Endothelial cell of umbilical vein (primary cell): ENCODE results near the gene S100A5. TPM values are rescaled to one million over a fixed set of nuclear protein-coding genes. Genes with fewer than 3 reads are reported as not detected.

ENCODE experiments used
- BruUV-seq: library from RNA; stranded (reverse); fragments of 400-500 nt; replicated peaks from 2 replicates; lab custom pipeline; 2021; lab: Mats Ljungman, UMichigan
- CTCF ChIA-PET: fragments of 300-600, 350-600 bp; sonication (Branson Sonifier 250); formaldehyde crosslinking; loops from one replicate; lab custom pipeline; 2021; ENCODE audit warnings: antibody characterized with exemption, inconsistent platforms; lab: Charles Lee
- POLR2A ChIA-PET: fragments of 300-600, 350-600 bp; sonication (Branson Sonifier 250); formaldehyde crosslinking; loops from one replicate; lab custom pipeline; 2021; ENCODE audit warnings: antibody characterized with exemption, inconsistent platforms; lab: Charles Lee
- DNase-seq: peaks from one replicate; pipeline ENCODE4 v3.0.0-alpha.2; 2011; ENCODE audit warnings: low read depth, low spot score
- FAIRE-seq: peaks from 2 replicates; lab custom pipeline; 2011; peaks lifted over from hg19 to GRCh38; lab: Jason Lieb, UNC
- H2AFZ ChIP-seq: 2 replicates; pipeline ENCODE4 v1.6.0; 2012; ENCODE audit warnings: low read depth, low read length, control low read depth, inconsistent platforms
- H3K27ac ChIP-seq: 2 replicates; pipeline ENCODE4 v1.5.1; 2011; ENCODE audit warnings: low read depth, mild to moderate bottlenecking, control low read depth, low read length, moderate library complexity; ENCODE audit not compliant: insufficient read depth
- H3K27me3 ChIP-seq, 2 experiments: 2 replicates each; pipeline versions ENCODE4 v1.6.0 to v1.6.1; 2011; ENCODE audit warnings: low read length in 2 of 2, mixed read lengths in 1 of 2; ENCODE audit not compliant: control insufficient read depth in 2 of 2, insufficient read depth in 2 of 2
- H3K36me3 ChIP-seq, 2 experiments: 2 replicates in 1 of 2; 3 replicates in 1 of 2; pipeline ENCODE4 v1.5.1; 2011; ENCODE audit warnings: low read length in 2 of 2, mild to moderate bottlenecking in 1 of 2, moderate library complexity in 1 of 2; ENCODE audit not compliant: control insufficient read depth in 2 of 2, insufficient read depth in 2 of 2; ENCODE audit errors: extremely low read depth in 1 of 2
- H3K4me1 ChIP-seq: 3 replicates; pipeline ENCODE4 v1.5.1; 2011; ENCODE audit warnings: mild to moderate bottlenecking, low read length; ENCODE audit not compliant: control insufficient read depth, insufficient read depth; ENCODE audit errors: extremely low read depth
- H3K4me2 ChIP-seq: 2 replicates; pipeline ENCODE4 v1.6.1; 2011; ENCODE audit warnings: low read length, control low read depth, mixed read lengths; ENCODE audit not compliant: insufficient read depth
- H3K4me3 ChIP-seq, 3 experiments: fragments of 200-600 bp in 1 of 3; sonication (generic), shearing (Covaris generic) in 1 of 3; replicated peaks in 1 of 3; 2 replicates each; pipeline ENCODE4 v1.5.1; 2011 to 2016; ENCODE audit warnings: control low read depth in 3 of 3, low read length in 3 of 3, mild to moderate bottlenecking in 2 of 3, inconsistent platforms in 1 of 3, low read depth in 1 of 3, moderate library complexity in 1 of 3; ENCODE audit not compliant: insufficient read depth in 1 of 3
- H3K79me2 ChIP-seq: 2 replicates; pipeline ENCODE4 v1.6.0; 2012; ENCODE audit warnings: low read length, inconsistent platforms; ENCODE audit not compliant: control insufficient read depth, insufficient read depth
- H3K9ac ChIP-seq: replicated peaks from 2 replicates; pipeline ENCODE3; 2011; ENCODE audit warnings: low read length, control low read depth; ENCODE audit not compliant: insufficient read depth; ENCODE audit errors: extremely low read depth
- H3K9me1 ChIP-seq: replicated peaks from 3 replicates; pipeline ENCODE4 v1.6.0; 2011; ENCODE audit warnings: mild to moderate bottlenecking, low read length; ENCODE audit not compliant: control insufficient read depth, insufficient read depth; ENCODE audit errors: extremely low read depth
- H3K9me3 ChIP-seq: replicated peaks from 2 replicates; pipeline ENCODE4 v1.5.1; 2012; ENCODE audit warnings: low read length, inconsistent platforms; ENCODE audit not compliant: control insufficient read depth, insufficient read depth
- H4K20me1 ChIP-seq: replicated peaks from 2 replicates; pipeline ENCODE3; 2011; ENCODE audit warnings: mild to moderate bottlenecking, low read length; ENCODE audit not compliant: control insufficient read depth, insufficient read depth; ENCODE audit errors: extremely low read depth
- EZH2 ChIP-seq: IDR thresholded peaks from 2 replicates; pipeline ENCODE4 v1.6.1; 2012; ENCODE audit warnings: borderline replicate concordance, low read depth, mild to moderate bottlenecking, moderate library complexity, low read length, inconsistent platforms; ENCODE audit not compliant: severe bottlenecking
- FOS ChIP-seq: IDR thresholded peaks from 2 replicates; pipeline ENCODE4 v1.6.1; 2011; ENCODE audit warnings: mild to moderate bottlenecking, low read length, moderate library complexity, borderline replicate concordance; ENCODE audit not compliant: insufficient read depth
- MYC ChIP-seq: IDR thresholded peaks from one replicate; pipeline ENCODE4 v1.6.1; 2011; ENCODE audit warnings: mild to moderate bottlenecking, low read depth, low read length
- POLR2A ChIP-seq: IDR thresholded peaks from 2 replicates; pipeline ENCODE4 v1.6.1; 2012; ENCODE audit warnings: low read depth, mild to moderate bottlenecking, control low read depth, low read length
- POLR2AphosphoS5 ChIP-seq: IDR thresholded peaks from 2 replicates; pipeline ENCODE4 v1.6.1; 2012; ENCODE audit warnings: low read depth, mild to moderate bottlenecking, control low read depth, low read length, moderate library complexity; ENCODE audit not compliant: insufficient read depth
- dilution Hi-C: fragments of 300-500 bp; cut with MboI; formaldehyde crosslinking; loops from one replicate; pipeline ENCODE4 v1.15.0; 2019; ENCODE audit warnings: low sequenced_read_pairs; ENCODE audit not compliant: extremely low pct_ligation_motif_present
- intact Hi-C: fragments of 100-400 bp; cut with micrococcal nuclease; formaldehyde crosslinking; loops from one replicate; pipeline ENCODE4 v1.10.0; 2022
- polyA plus RNA-seq, 4 experiments: library from polyadenylated mRNA; depleted of rRNA in 3 of 4; stranded (reverse) in 3 of 4; unstranded in 1 of 4; fragments of >200 nt; gene quantifications; 2 replicates each; pipeline versions ENCODE4 v1.2.1 to v1.2.3, GENCODE V29; 2011 to 2012; ENCODE audit warnings: missing spikeins in 1 of 4
- total RNA-seq: library from RNA; stranded (reverse); gene quantifications from 2 replicates; pipeline ENCODE4 v1.2.3, GENCODE V29; 2021
- TF ChIP-seq, protein P1 (sequence below): IDR thresholded peaks from 2 replicates; pipeline ENCODE4 v1.6.1; 2011; ENCODE audit not compliant: insufficient read depth, insufficient read length
- TF ChIP-seq, protein P2 (sequence below), 2 donors: IDR thresholded peaks; 1 replicate in 1 of 2; 2 replicates in 1 of 2; pipeline ENCODE4 v1.5.1; 2011; ENCODE audit warnings: low read length in 2 of 2, mild to moderate bottlenecking in 2 of 2, moderate library complexity in 2 of 2, control low read depth in 1 of 2, inconsistent platforms in 1 of 2, low read depth in 1 of 2; ENCODE audit not compliant: insufficient read depth in 1 of 2; ENCODE audit errors: extremely low read depth in 1 of 2

Gene S100A5
- total and polyA plus RNA-seq, 2 donors (not counting 3 experiments of a cell fraction or from before 2014, with no cell fraction given) = not detected

DNA sequence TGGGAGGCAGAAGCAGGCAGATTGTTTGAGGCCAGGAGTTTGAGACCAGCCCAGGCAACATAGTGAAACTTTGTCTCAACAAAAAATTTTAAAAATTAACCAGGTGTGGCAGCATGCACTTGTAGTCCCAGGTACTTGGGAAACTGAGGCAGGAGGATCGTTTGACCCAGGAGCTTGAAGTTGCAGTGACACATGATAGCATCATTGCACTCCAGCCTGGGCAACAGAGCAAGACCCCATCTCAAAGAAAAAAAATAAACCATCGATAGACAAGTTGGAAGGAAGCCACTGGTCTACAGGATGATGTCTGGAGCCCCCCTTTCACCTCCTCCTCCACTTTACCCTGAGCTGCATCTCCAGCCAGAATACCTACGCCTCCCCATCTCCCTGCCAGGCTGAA lies 21.5 kb downstream of the S100A5 start:
- TF ChIP-seq, protein P1, sequence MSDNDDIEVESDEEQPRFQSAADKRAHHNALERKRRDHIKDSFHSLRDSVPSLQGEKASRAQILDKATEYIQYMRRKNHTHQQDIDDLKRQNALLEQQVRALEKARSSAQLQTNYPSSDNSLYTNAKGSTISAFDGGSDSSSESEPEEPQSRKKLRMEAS = no peak
- TF ChIP-seq MYC = no peak
- TF ChIP-seq, protein P2, sequence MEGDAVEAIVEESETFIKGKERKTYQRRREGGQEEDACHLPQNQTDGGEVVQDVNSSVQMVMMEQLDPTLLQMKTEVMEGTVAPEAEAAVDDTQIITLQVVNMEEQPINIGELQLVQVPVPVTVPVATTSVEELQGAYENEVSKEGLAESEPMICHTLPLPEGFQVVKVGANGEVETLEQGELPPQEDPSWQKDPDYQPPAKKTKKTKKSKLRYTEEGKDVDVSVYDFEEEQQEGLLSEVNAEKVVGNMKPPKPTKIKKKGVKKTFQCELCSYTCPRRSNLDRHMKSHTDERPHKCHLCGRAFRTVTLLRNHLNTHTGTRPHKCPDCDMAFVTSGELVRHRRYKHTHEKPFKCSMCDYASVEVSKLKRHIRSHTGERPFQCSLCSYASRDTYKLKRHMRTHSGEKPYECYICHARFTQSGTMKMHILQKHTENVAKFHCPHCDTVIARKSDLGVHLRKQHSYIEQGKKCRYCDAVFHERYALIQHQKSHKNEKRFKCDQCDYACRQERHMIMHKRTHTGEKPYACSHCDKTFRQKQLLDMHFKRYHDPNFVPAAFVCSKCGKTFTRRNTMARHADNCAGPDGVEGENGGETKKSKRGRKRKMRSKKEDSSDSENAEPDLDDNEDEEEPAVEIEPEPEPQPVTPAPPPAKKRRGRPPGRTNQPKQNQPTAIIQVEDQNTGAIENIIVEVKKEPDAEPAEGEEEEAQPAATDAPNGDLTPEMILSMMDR (IDR thresholded peaks at IDR 0.05; ENCODE audit: extremely low read depth in 1 of 2, insufficient read depth in 1 of 2, low read depth in 1 of 2, low read length in 2 of 2) = no peak
- no peak for TF ChIP-seq FOS
- no peak for TF ChIP-seq POLR2AphosphoS5
- no peak for TF ChIP-seq EZH2
- TF ChIP-seq POLR2A = no peak
- Histone ChIP-seq H2AFZ (no peak overlapping the region), H3K9ac (no peak overlapping the region), H3K9me1 (no peaks in the 10 kb centered on the region), H4K20me1 (no peaks in the 10 kb centered on the region), H3K4me3 (no peak overlapping the region), H3K36me3 (no peaks in the 10 kb centered on the region), H3K4me2 (no peak overlapping the region), H3K27ac (no peak overlapping the region), H3K4me1 (peaks cover 4% of the 10 kb centered on the region), H3K9me3 (no peaks in the 10 kb centered on the region), H3K79me2 (no peaks in the 10 kb centered on the region), H3K27me3 (no peaks in the 10 kb centered on the region)
- CTCF ChIA-PET = interaction anchor here (2.5 kb wide), 1 partner anchor 13 kb away, joined by 14 read pairs; no protein-coding TSS in a partner anchor
- dilution Hi-C loops = no loop called here
- DNase-seq (no peak), FAIRE-seq (no peak)
- no TSS peak for BruUV-seq
- intact Hi-C loops = no loop called here
- POLR2A ChIA-PET = no interaction called here
